ENCODE measurements around the gene BSDC1.

The BSDC1 gene

GRCh38 chr1:32335790-32336590 is 58.3 kb downstream of the BSDC1 start, which contains the start of gene MARCKSL1:
Gene MARCKSL1, minus strand, starts transcription at chr1:32336233. Its CDS starts 200 bp downstream, at chr1:32336033.
- peak; percentile 55 for DNase-seq

GRCh38 chr1:32335535-32335789 is 58.8 kb downstream of the BSDC1 start:
- DNase-seq, result no peak

- DNase-seq, result no peak
Observed at GRCh38 chr1:32334864-32335534, 59.2 kb downstream of the BSDC1 start.

GRCh38 chr1:32334274-32334861 is 59.9 kb downstream of the BSDC1 start:
- DNase-seq, result no peak

- DNase-seq, result no peak
Observed at GRCh38 chr1:32333251-32333963, 60.8 kb downstream of the BSDC1 start.

GRCh38 chr1:32332290-32333079 is 61.8 kb downstream of the BSDC1 start:
- no peak for DNase-seq

GRCh38 chr1:32331549-32331948 is 62.7 kb downstream of the BSDC1 start:
- no peak for DNase-seq

- DNase-seq, result no peak
Observed at GRCh38 chr1:32330558-32331151, 63.6 kb downstream of the BSDC1 start.

GRCh38 chr1:32329931-32330466 is 64.2 kb downstream of the BSDC1 start:
- DNase-seq, result no peak

GRCh38 chr1:32327204-32327603 is 67.0 kb downstream of the BSDC1 start:
- DNase-seq, result no peak

GRCh38 chr1:32321712-32322291 is 72.4 kb downstream of the BSDC1 start:
- no peak for DNase-seq

GRCh38 chr1:32318127-32318869 is 75.9 kb downstream of the BSDC1 start:
- no peak for DNase-seq

GRCh38 chr1:32316903-32317277 is 77.4 kb downstream of the BSDC1 start:
- no peak for DNase-seq
